NCI-H1436 (cell line): ENCODE measurements around the gene PPP3R2.
A peak's percentile ranks its signal among the peaks of the same experiment; 100 is the strongest.
"Not testable (repeated sequence)": the region's sequence is repeated elsewhere in the genome, so short reads cannot be mapped to it uniquely, and the experiment has no call there.

Experiments
- DNase-seq: peaks from one replicate; lab custom pipeline; 2025; lab: John Stamatoyannopoulos, UW

The PPP3R2 gene, protein sequence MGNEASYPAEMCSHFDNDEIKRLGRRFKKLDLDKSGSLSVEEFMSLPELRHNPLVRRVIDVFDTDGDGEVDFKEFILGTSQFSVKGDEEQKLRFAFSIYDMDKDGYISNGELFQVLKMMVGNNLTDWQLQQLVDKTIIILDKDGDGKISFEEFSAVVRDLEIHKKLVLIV

GRCh38 chr9:101594796-101595195 lies at the start of gene PPP3R2:
Gene PPP3R2 (minus strand): TSS chr9:101594969. CDS start chr9:101594921, 48 bp downstream.
- DNase-seq = no peak

GRCh38 chr9:101639785-101640665 lies 45.3 kb upstream of the PPP3R2 start:
- DNase-seq = no peak

DNA sequence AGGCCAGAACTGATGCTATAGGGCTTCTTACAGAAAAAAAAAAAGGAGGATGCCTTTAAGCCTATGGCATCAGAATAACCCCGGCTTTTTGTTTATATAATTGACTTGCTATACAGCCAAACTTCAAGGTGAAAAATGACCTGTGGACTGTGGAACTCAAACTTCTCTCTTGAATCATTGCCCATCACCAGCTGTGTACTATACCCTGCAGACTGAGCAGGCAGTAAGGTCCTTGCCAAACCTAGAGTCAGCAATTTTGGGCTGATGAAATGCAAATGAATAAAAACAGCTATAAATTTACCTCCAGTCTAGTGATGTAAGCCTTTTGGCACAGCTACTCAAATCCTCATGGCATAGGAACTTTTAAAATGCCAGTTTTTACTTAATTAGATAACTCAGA lies 44.5 kb upstream of the PPP3R2 start:
- DNase-seq = no peak

GRCh38 chr9:101636247-101636646 lies 41.5 kb upstream of the PPP3R2 start:
- no peak for DNase-seq

- DNase-seq = no peak
These were observed 40.7 kb upstream of the PPP3R2 start for GRCh38 chr9:101635473-101635872.

- no peak for DNase-seq
These were observed 40.1 kb upstream of the PPP3R2 start for GRCh38 chr9:101634741-101635409.

DNA sequence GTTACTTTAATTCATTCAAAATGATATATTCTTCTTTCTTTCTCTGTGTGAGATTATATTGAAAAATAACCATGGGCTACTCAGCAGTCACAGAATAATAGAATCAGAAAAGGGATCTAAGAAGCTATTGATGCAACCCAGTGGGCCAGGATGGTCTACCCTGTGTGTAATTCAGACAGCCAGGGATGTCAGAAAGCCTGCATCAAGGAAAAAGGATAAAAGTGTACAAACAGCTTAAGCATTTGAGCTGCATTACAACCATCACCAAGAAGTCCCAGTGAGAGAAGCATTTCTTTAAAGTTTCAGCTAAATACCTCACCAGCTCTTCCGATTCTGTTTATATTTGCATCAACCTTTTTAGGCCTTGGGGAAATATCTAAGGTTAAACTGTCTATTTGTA lies 37.8 kb upstream of the PPP3R2 start:
- no peak for DNase-seq

GRCh38 chr9:101631892-101632291 lies 37.1 kb upstream of the PPP3R2 start:
- no peak for DNase-seq

DNA sequence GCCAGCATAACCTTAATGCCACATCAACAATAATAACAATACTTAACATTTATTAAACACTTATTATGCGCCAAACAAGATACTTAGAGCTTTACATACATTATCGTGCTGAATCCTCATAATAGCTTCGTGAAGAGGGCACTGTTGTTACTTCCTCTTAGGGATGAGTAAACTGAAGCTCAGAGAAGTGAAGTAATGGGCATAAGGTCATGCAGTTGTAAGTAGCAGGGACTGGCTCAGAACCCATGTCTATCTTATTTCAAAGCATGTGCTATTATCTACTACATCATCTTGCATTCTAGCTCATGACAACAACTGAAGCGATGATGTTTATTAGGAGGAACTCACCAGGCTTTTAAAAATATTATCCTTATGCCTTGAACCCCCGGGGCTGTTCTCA lies 34.9 kb upstream of the PPP3R2 start:
- no peak for DNase-seq

DNA sequence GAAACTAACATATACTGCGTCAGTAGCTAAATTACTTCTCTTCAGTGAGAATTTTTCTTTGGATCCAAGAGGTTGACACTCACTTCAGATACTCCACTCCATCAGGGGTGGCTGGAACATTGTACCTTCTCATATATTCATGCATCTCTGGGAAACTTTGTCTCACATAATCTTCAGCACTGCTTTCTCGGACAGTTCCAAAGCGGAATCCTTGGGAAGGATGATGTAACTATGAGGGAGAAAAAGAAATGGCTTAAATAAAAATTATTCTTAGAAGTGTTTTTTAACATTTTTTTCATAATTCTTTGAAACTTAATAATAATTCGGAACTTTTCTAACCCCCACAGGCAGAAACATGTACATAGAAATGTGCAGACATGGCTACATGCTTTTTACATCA lies 33.4 kb upstream of the PPP3R2 start:
- no peak for DNase-seq

DNA sequence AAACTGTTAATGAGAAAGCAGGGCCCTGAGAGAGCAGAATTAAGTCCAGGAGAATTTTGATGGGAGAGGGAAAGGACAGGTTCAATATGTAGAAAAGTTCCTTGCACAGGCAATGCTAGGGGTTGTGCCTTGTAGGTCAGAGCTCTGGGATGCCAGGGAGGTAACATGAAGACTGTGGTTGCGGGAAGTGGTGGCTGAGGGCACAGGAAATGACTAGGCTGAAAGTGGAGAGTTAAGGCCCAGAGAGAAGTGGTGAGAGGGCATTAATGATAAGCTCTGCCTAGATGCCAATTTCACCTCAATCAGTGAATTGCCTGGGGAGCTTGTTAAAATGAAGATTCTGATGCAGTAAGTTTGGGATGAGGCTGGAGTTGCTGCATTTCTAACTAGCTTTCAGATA lies 31.5 kb upstream of the PPP3R2 start:
- no peak for DNase-seq

DNA sequence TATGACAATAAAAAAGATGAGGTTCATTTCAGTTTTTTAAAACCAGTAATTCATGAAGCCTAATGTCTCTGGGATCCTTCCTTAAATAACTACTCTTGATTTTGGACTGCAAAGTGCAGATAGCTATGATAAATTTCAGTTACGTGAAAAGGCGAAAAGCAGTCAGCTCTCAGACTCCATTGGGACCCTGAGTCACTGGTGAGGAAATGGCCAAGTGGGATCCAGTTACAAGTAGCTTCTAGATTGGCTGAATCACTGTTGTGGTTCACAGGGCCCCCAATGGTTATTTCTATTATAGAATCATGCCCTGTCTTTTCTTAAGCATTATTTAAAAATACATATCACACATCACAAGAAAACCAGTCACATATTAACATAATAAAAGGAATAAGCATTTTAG lies 31.1 kb upstream of the PPP3R2 start:
- DNase-seq = no peak

GRCh38 chr9:101620452-101620851 lies 25.7 kb upstream of the PPP3R2 start:
- no peak for DNase-seq

- no peak for DNase-seq
These were observed 23.9 kb upstream of the PPP3R2 start for GRCh38 chr9:101618698-101619097.

GRCh38 chr9:101605547-101605946 lies 10.8 kb upstream of the PPP3R2 start:
- no peak for DNase-seq

DNA sequence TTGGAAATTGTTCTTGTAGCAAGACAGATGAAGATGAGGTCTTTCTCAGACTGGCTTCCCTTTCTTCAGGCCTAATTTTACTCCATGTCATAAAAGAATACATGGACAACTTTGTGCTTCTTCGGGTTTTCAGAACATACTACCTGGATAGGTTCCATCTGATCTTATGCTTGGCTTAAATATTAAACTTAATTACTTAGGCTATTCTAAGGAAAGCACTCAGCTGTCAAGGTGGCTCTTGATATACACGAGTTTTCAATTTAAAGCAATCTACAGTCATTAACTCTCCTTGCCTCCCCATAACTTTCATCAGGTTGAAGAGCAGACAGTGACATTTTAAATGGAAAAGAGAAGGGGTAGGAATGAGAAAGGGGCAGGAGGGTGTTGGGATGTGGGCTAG lies 9.5 kb upstream of the PPP3R2 start:
- no peak for DNase-seq

- peak; percentile 56 for DNase-seq
These were observed 7.4 kb upstream of the PPP3R2 start for GRCh38 chr9:101601904-101602765.

DNA sequence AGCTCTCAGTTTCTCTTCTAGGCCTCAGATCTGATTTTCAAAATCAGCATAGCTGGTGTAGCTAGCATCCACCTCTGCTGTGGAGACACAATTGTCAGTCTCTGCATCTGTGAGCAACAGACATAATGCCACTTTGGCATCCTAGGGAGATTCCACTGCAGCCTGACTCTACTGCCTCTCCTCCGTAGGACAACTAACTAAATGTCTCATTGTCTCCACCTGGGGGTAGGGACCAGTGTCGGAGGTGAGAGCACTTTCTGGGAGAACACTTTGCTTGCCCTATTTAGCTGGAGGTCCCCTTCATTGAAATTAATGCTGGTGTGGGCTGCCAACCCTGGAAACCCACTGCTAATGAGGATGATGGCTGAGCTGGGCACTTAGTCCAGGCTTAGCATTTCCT lies 1.4 kb downstream of the PPP3R2 start:
- DNase-seq = no peak

DNA sequence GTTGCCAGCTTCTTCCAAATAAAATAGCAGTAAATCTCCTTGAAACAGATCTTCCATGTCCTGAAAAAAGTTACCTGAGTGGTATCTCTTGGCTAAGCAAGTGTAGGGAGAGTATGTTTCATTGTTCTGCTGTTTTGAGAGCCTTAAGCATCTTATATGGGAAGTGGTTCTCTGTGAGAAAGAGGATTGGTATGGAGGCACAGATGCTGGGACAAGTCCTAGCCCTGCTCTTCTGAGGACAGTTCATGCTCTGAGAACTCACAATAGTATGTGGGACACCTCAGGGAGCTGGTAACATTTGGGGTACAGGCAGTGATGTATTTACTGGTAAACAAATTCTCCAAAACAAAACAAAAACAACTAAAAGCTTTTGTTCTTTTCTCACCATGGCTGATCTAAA lies 2.0 kb downstream of the PPP3R2 start:
- DNase-seq = no peak

DNA sequence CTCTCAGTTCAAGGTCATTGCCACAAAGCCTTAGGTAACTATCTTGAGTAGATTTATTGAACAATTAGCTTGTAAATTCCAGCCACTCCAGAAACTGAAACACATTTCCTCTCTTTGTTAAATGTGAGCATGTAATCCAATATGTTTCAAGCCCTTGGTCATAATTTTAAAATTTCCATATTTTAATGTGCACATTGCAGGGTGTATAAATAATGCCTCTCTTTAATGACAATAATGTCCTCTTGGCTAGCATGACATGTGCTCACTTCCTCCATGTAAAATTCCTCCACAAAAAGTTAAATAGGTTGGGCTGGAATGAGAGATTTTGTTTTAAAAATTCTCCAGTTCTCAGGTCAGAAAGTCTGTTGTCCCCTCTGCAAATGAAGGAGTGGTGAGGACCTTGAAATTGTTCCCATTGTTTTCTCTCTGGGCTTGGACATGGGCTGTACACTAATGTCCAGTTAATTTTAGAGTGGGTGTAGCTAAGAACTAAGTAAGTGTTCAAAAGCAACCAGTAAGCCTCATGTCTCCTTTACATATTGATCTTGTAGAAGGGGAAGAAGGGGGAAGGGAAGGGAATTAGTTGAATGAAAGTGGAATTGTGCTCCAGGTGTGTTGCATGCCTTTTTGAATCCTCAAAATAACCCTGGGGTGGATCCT lies 2.9 kb downstream of the PPP3R2 start:
- DNase-seq = no peak

- no peak for DNase-seq
These were observed 3.9 kb downstream of the PPP3R2 start for GRCh38 chr9:101590901-101591300.

- not testable (repeated sequence) for DNase-seq
These were observed 4.7 kb downstream of the PPP3R2 start for GRCh38 chr9:101590074-101590473.
